ENCODE data around the gene MOCOS.

MOCOS gene

GRCh38 chr18:36176711-36177110 is 10.6 kb upstream of the MOCOS start:
- intact Hi-C loops (cut with DNase I): no loop called here
- DNase-seq: no peak

- DNase-seq: no peak
- intact Hi-C loops (cut with DNase I): no loop called here
Observed at GRCh38 chr18:36177913-36178312, 9.4 kb upstream of the MOCOS start.

DNA sequence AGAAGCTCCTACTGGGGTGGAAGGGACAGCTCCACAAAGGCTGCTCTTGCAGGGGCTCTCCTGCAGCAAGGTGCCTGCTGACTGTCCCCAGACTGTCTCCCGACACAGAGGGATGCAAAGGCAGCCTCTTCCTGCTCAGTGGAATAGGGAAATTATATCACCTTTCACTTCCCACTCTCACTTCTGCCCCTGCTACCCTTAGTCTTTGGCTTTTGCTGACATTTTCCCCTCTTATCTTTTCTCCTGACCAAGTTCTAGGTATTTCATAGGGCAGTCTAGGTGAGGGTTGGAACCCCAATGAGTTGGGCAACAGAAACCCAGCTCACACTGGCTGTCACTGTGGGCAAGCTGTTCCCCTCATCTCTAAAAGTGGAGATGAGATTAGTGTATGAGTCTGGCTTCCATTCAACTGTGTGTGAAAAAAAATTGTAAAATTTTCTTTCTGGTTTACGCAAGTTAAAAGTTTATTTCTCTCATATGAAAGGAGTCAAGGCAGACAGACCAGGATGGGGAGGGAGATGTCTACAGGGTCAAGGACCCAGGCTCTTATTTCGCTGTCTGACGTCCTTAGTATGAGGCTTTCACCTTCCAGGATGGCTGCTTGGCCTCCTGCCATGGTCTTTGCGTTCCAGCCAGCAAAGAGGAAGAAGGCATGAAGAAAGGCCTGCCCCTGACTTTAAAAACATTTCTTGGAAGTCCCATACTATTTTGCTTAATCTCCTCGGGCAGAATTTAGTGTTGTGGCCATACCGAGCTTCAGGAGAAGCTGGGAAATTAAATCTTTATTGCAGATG is 7.5 kb upstream of the MOCOS start:
- DNase-seq: peak in 4 of 10 donors; percentile 29 to 82 (median 36)
- intact Hi-C loops (cut with DNase I): no loop called here

DNA sequence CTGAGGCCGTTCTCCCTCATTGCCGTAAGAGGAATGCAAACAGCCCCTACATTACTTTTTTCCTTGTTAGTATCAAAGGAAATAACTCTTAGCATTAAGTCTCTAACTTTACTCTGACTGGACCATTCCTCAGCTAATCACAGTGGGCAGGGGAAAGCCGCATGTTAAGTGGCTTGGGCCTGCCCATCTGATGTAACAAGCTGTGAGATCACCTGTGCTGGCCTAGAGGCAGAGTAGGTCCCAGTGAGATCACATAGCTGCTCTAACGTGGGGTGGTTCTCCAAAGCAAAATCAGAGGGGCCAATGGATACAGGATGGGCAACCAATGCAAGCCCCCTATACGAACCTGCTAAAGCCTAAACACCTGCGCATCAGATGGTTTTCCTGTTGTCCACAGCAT is 5.9 kb upstream of the MOCOS start:
- intact Hi-C loops (cut with DNase I): no loop called here
- no peak for DNase-seq

- intact Hi-C loops (cut with DNase I): no loop called here
Observed at GRCh38 chr18:36181898-36182506, 5.3 kb upstream of the MOCOS start.

DNA sequence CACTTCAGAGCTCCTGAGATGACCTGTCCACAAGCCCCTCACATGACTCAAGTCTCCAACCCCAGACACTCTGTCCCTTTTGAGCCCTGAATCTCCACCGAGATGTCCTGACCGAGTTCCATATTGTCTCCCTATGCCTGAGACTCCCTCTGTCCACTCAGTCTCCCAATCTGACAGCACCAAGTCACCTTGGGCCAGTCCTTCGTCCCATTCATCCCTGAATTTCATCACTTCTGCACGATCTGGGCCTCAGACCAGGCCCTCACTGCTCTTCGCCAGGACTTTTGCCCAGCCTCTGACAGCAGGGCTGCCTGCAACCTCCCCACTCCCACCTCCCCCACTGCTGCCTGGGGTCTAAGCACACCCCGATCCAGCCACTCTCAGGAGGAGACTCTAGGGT is 4.3 kb upstream of the MOCOS start:
- peak in 1 of 10 donors; percentile 60 for DNase-seq
- intact Hi-C loops (cut with DNase I): no loop called here

More at GRCh38 chr18:36181898-36182506, 5.3 kb upstream of the MOCOS start:
- DNase-seq: peak in 1 of 10 donors; percentile 62

DNA sequence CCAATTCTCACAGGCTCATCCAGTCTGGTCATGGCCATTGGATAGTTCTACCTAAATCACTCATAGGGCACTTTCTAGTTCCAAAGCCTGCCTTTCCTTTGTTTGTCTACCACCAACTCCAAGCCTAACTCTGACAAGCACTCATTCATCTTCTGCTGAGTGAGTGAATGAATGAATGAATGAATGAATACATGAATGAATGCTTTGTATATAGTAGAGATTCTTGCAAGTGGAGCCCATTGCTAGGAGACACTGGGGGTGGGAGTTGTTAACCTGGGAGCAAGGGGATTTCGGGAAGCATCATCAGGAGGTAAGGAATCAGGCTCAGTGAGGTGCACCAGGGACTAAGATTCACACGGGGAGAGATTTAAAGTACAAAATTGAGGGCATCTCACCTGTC is 3.3 kb upstream of the MOCOS start:
- no peak for DNase-seq
- intact Hi-C loops (cut with DNase I): no loop called here

DNA sequence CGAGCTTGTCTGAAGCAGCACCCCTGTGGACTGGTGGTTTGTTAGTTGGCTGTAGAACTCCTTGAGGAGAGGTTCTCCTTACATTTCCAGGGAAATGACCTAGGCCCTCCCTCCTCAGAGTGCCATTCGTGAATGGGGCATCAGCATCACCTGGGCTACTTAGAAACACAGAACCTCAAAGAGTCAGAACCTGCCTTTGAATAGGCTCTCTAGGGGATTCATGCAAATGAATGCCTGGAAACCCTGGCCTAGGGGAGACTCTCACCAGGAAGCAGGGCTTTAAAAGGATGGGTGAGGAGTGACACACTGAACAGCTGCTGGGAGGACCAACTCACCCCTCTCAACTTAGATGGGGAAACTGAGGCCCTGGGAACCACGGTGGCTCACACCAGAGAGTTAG is 2.1 kb upstream of the MOCOS start:
- intact Hi-C loops (cut with DNase I): no loop called here
- DNase-seq: no peak

- intact Hi-C loops (cut with DNase I): no loop called here
- peak in 1 of 10 donors; percentile 57 for DNase-seq
Observed at GRCh38 chr18:36185901-36186460, 1.3 kb upstream of the MOCOS start.

GRCh38 chr18:36186461-36187192 is 670 bp upstream of the MOCOS start:
- DNase-seq: peak in 1 of 10 donors; percentile 69
- intact Hi-C loops (cut with DNase I): no loop called here

GRCh38 chr18:36187826-36188721 is 777 bp downstream of the MOCOS start:
- intact Hi-C loops (cut with DNase I): no loop called here
- peak in 1 of 10 donors; percentile 75 for DNase-seq

DNA sequence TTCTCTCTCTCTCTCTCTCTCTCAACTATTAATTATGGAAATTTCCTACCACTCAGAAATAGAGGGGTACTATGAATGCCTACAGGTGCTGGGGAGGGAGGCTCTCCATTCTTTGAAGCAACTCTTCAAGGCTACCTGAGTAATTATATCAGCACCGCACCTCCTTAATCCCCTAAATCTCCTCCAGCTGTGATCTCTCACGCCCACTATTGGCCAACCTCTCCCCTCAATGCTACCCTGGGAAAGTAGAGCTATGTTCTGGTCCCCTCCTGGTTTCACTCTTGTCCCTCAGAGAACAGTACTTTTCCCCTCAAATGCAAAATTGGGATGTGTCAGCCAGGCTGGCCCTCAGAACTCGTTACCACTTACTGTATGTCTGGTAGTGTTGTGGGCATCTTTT is 1.6 kb downstream of the MOCOS start:
- intact Hi-C loops (cut with DNase I): no loop called here
- DNase-seq: no peak

DNA sequence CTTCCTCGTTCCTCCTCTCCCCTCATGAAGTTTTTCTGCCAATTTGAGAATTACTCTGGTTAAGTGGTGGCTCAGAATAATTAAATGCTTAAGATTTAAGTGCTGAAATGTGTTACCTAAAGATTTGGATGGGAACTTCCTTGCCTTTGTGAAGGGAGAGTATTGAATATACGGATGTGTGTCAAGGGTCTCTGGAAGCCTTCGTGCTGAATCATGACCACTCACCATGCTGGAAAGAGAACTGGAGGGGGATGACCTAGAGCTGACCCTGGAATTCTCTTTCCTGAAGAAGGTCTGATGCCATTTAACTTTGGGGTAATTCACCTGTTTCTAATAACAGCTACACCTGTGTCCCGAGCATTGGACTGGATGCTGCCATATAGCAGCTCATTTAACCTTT is 2.2 kb downstream of the MOCOS start:
- no peak for DNase-seq
- intact Hi-C loops (cut with DNase I): no loop called here

GRCh38 chr18:36191286-36191685 is 4.0 kb downstream of the MOCOS start:
- intact Hi-C loops (cut with DNase I): no loop called here

DNA sequence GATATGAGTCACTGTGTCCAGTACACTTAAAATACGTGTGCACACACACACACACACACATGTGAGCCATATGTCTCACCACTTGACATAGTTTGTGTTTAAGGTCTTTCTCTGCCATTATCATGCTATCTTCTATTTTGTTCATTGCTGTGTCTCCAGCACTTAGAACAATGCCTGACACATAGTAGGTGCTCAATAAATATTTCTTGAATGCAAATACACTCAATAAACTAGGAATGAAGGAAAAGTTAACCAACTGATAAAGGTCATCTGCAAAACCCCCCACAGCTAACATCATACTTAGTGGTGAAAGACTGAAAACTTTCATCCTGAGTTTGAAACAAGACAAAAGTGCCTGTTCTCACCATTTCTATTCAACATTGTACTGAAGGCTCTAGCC is 4.4 kb downstream of the MOCOS start:
- DNase-seq: no peak
- intact Hi-C loops (cut with DNase I): no loop called here

More at GRCh38 chr18:36191286-36191685, 4.0 kb downstream of the MOCOS start:
- DNase-seq: no peak

DNA sequence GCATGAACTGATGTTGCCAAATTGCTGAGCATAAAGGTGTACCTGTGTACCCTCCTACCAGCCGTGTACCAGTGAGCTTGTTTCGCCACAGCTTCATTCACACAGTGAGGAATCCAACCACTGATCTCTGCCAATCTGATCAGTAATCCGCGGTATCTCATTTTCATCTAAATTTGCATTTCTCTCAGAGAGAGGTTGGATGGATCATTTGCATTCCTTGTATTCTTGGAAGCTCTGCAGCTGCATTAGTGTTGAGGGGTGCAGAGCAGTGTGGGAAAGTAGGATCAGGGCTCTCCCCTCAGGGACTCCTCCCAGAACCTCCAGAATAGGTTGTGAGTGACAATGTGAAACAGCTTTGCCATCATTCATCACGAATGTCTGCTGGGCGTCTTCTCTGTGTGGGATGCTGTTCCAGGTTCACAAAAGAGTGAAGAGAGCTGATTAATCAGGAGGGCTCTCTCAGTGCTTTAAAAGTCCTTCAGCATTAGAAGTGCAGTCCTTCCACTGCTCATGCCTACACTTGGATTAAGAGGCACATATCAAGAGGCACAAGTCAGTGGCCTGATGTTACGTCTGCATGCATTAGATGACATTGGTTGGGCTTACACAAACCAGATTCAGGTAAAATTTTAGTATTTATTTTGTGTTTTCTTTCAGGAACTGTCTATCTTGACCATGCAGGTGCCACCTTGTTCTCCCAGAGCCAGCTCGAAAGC is 7.5 kb downstream of the MOCOS start:
- intact Hi-C loops (cut with DNase I): no loop called here
- no peak for DNase-seq

DNA sequence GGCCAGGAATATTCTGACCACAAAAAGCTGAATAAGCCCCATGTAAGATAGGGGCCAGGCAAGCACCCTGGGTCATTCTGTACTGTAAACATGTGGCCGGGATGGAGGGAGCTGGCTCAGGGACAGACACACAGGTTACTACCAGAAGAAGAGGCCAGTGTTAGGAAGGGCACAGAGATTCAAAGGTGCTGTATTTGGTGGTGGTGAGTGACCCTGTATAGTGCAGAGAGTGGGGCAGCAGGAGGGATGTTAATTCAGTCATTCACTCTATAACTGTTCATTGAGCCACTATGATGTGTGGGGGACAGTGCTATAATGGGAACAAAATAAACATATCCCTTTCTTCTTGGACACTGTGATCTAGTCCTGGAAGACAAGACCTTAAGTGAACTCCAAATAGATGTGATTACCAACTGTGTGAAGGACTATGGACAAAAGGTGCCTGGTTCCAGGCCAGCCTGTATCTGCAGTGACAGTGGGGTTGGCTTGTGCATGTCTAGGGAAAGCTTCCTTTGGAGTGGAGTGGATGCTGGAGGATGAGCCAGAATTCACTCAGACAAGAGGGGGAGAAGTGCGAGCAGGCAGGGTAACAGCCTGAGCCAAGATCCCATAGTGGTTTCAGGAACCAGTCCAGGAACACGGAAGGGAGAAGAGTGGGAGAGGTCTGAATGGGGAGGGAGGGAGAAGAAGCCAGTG is 8.3 kb downstream of the MOCOS start:
- no peak for DNase-seq
- intact Hi-C loops (cut with DNase I): no loop called here

DNA sequence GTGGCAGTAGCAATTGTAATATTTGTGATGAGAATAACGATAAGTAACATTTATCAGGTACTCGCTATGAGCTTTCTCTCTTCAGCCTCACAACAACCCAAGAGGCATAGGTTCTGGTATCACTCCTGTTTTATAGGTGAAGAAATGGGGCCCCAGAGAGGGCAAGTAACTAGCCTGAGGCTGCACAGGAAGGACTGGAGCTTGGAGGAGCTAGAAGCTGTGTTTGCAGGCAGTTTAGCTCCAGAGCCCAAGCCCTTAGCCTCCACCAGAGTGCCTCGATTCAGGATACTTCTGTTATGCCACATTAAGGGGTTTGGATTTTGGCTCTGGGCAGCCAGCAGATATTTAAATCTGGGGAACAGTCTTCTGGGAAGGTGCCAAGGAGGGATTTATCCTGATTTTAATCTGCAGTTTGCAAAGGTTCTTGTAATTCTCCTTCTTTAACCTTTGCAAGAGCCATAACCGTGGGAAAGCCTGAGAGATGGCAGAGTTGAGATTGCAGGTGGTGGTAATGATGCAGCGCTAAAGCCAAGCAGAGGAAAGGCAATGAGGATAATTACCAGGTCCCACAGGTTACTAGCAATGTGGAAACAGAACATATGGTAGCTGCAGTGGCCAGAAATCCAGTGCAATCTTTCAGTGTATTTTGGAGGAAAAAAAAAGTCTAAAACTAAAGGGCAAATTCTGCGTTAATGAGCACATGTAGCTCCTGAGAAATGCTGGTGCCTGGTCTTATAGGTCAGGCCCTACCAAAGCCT is 9.1 kb downstream of the MOCOS start:
- intact Hi-C loops (cut with DNase I): no loop called here
- no peak for DNase-seq
